ENCODE data around the gene TMEM183A. TPM values are rescaled to one million over a fixed set of nuclear protein-coding genes. Genes with fewer than 3 reads are reported as not detected.

Gene TMEM183A
- polyA plus RNA-seq, 1 experiment, result 103 TPM

GRCh38 chr1:203066965-203067364, 59.8 kb downstream of the TMEM183A start:
- ChIA-PET CTCF (interaction anchor here (1.1 to 1.6 kb wide), 3 partner anchors 11 to 150 kb away, joined by 3 to 7 read pairs (median 4); partner anchors contain the start of gene MYOG), POLR2A (no interaction called here)
- Histone ChIP-seq H3K27me3 (ENCODE audit: control insufficient read depth, insufficient read depth, low read length) (peaks cover 4% of the 10 kb centered on the region), H3K4me3 (ENCODE audit: low read depth, low read length) (no peak overlapping the region), H3K36me3 (ENCODE audit: control insufficient read depth, insufficient read depth, low read length) (peaks cover 3% of the 10 kb centered on the region; the same call in 1 of the 2 replicates)
- no peak for DNase-seq (ENCODE audit: low read depth)
- no peak for TF ChIP-seq CTCF (IDR thresholded peaks at IDR 0.05; ENCODE audit: insufficient read depth, low read depth, low read length)

- no peak for DNase-seq (ENCODE audit: low read depth)
- Histone ChIP-seq H3K4me3 (ENCODE audit: low read depth, low read length) (no peak overlapping the region), H3K27me3 (ENCODE audit: control insufficient read depth, insufficient read depth, low read length) (peaks cover 4% of the 10 kb centered on the region), H3K36me3 (ENCODE audit: control insufficient read depth, insufficient read depth, low read length) (peaks cover 3% of the 10 kb centered on the region; the same call in 1 of the 2 replicates)
- CTCF ChIA-PET, result interaction anchor here (0.9 to 1.8 kb wide), 3 partner anchors 26 to 198 kb away, joined by 3 to 7 read pairs (median 4); no protein-coding TSS in a partner anchor
- no peak for TF ChIP-seq CTCF (IDR thresholded peaks at IDR 0.05; ENCODE audit: insufficient read depth, low read depth, low read length)
- POLR2A ChIA-PET, result no interaction called here
Observed at GRCh38 chr1:203069030-203069747, 62.0 kb downstream of the TMEM183A start.

GRCh38 chr1:203072002-203072602, 64.9 kb downstream of the TMEM183A start:
- POLR2A ChIA-PET, result no interaction called here

GRCh38 chr1:203072911-203073310, 65.7 kb downstream of the TMEM183A start:
- no peak for TF ChIP-seq CTCF (IDR thresholded peaks at IDR 0.05; ENCODE audit: insufficient read depth, low read depth, low read length)
- Histone ChIP-seq H3K27me3 (ENCODE audit: control insufficient read depth, insufficient read depth, low read length) (peaks cover 15% of the 10 kb centered on the region), H3K36me3 (ENCODE audit: control insufficient read depth, insufficient read depth, low read length) (peaks cover 1% of the 10 kb centered on the region), H3K4me3 (ENCODE audit: low read depth, low read length) (no peak overlapping the region)
- DNase-seq (ENCODE audit: low read depth), result no peak
- ChIA-PET CTCF (interaction anchor here (0.6 to 1.6 kb wide), 5 partner anchors 12 to 502 kb away, joined by 3 to 5 read pairs (median 3); no protein-coding TSS in a partner anchor), POLR2A (no interaction called here)

More at GRCh38 chr1:203072002-203072602, 64.9 kb downstream of the TMEM183A start:
- CTCF ChIA-PET, result interaction anchor here (0.6 to 1.6 kb wide), 4 partner anchors 14 to 501 kb away, joined by 3 to 5 read pairs (median 3); no protein-coding TSS in a partner anchor
- DNase-seq (ENCODE audit: low read depth), result no peak
- Histone ChIP-seq H3K4me3 (ENCODE audit: low read depth, low read length) (no peak overlapping the region), H3K27me3 (ENCODE audit: control insufficient read depth, insufficient read depth, low read length) (peaks cover 15% of the 10 kb centered on the region), H3K36me3 (ENCODE audit: control insufficient read depth, insufficient read depth, low read length) (peaks cover 3% of the 10 kb centered on the region)
- no peak for TF ChIP-seq CTCF (IDR thresholded peaks at IDR 0.05; ENCODE audit: insufficient read depth, low read depth, low read length)

GRCh38 chr1:203073469-203073868, 66.3 kb downstream of the TMEM183A start:
- H3K27me3 ChIP-seq (ENCODE audit: control insufficient read depth, insufficient read depth, low read length), result peaks cover 17% of the 10 kb centered on the region

More at GRCh38 chr1:203073469-203073868, 66.3 kb downstream of the TMEM183A start:
- TF ChIP-seq CTCF (IDR thresholded peaks at IDR 0.05; ENCODE audit: insufficient read depth, low read depth, low read length), result no peak
- no peak for DNase-seq (ENCODE audit: low read depth)
- H3K4me3 ChIP-seq (ENCODE audit: low read depth, low read length), result no peak overlapping the region
- H3K36me3 ChIP-seq (ENCODE audit: control insufficient read depth, insufficient read depth, low read length), result peaks cover 1% of the 10 kb centered on the region
- CTCF ChIA-PET, result interaction anchor here (0.7 to 1.6 kb wide), 3 partner anchors 11 to 44 kb away, joined by 3 to 5 read pairs (median 5); no protein-coding TSS in a partner anchor
- POLR2A ChIA-PET, result no interaction called here

Data from BJ (cell line).